Measurements from ENCODE around the gene CYCS. TPM values are rescaled to one million over a fixed set of nuclear protein-coding genes. Genes with fewer than 3 reads are reported as not detected.
A peak's percentile ranks its signal among the peaks of the same experiment; 100 is the strongest.
"Not testable (repeated sequence)": the region's sequence is repeated elsewhere in the genome, so short reads cannot be mapped to it uniquely, and the experiment has no call there.

Gene CYCS
- polyA plus RNA-seq, 3 donors: 156 to 166 (median 166) TPM

DNA sequence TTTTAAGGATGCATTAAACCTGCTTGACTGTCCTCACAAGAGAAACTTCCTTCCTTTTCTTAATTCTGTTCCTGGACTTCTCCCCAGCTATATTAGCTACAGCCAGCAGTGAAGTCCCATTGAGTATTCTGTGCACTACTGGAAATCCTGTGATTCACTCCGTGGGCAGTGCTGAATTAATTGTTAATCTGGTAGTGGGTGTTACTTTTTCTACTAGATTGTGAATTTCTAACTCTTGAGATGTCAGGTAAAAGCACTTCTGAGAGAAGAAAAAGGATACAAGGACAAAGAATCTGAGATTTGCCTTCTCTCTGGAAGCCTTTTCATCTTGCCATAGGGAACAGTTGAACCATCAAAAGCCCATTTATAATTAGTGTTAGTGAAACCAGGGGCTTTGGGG, 33.9 kb downstream of the CYCS start:
- no peak for DNase-seq (ENCODE audit: extremely low read depth in 1 of 11, low read depth in 9 of 11, low spot score in 4 of 11)

DNA sequence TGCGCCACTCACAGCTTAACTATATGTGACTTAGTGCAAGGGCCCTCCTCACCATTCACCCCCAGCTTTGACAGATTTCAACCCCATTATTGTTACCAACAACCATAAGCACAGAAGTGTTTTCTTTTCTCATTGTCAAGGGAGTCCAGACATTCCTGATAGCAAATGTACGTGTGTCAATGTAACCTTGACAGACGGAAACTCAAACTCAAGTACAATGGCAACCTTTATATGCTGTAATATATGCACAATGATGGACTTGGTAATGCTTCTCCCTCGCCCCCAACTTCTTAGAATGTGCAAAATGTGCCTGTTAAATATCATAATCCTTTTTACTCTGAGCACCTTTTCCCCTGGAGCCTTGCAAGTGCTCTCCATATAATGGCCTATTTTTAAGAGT, 34.7 kb downstream of the CYCS start:
- DNase-seq (ENCODE audit: extremely low read depth in 1 of 11, low read depth in 9 of 11, low spot score in 4 of 11): no peak

DNA sequence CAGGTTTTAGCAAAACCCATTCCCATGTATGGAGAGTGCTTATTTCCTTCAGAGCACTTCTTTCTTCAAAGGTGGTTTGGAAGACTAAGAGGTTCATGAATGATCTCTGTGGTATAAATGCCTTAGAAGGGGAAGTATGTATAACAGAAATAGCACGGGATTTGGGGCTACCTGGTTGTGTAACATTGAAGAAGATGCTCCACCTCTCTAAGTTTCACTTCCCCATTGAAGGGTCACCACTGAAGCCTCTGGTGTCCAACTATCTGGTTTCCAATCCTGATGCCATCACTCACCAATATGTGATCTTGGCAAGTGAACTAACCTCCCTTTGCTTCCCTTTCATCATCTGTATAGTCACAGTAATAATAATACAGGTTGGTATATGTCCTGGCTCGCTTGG, 37.2 kb downstream of the CYCS start:
- no peak for DNase-seq (ENCODE audit: extremely low read depth in 1 of 11, low read depth in 9 of 11, low spot score in 4 of 11)

DNA sequence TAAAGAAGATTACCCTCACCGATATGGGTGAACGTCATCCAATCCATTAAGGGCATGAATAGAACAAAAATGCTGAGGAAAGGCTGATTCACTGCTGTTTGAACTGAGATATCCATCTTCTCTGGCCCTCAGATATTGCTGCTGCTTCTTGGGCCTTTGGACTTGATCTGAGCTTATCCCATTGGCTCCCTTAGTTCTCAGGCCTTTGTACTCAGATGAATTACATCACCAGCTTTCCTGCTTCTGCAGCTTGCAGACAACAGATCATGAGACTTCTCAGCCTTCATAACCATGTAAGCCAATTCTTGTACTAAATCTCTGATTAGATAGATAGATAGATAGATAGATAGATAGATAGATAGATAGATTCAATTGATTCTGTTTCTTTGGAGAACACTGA, 40.2 kb downstream of the CYCS start:
- DNase-seq (ENCODE audit: extremely low read depth in 1 of 11, low read depth in 9 of 11, low spot score in 4 of 11): no peak

DNA sequence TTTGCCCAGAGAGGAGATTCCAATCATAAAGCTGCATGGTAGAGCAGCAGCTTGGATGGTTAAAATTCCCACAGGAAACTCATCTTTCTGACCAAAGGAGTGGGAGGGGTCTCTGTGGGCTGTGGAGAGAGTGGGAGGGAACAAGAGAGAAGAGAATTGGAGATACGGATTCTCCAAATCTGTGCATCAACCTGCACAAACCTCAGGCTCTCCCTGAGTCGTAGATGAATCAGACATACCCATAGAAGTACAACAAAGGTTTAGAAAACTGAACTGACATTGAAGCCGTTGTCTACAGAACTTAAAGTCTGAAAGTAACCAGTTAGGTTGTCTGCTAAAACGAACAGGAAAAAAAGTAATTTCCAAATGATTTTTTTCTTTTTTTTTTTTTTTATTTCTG, 41.9 kb downstream of the CYCS start:
- DNase-seq (ENCODE audit: extremely low read depth in 1 of 11, low read depth in 9 of 11, low spot score in 4 of 11): no peak

DNA sequence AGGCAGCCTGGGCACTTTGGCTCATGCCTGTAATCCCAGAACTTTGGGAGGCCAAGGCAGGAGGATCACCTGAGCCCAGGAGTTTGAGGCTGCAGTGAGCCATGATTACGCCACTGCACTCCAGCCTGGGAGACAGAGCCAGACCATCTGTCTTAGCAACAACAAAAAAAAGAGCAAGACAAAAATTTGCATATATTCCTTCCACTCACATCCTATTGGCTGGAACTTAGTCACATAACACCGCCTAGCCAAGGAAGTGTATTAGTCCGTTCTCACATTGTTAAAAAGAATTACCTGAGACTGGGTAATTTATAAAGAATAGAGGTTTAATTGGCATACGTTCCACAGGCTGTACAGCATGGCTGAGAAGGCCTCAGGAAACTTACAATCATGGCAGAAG, 43.0 kb downstream of the CYCS start:
- not testable (repeated sequence) for DNase-seq (ENCODE audit: extremely low read depth in 1 of 11, low read depth in 9 of 11, low spot score in 4 of 11)

DNA sequence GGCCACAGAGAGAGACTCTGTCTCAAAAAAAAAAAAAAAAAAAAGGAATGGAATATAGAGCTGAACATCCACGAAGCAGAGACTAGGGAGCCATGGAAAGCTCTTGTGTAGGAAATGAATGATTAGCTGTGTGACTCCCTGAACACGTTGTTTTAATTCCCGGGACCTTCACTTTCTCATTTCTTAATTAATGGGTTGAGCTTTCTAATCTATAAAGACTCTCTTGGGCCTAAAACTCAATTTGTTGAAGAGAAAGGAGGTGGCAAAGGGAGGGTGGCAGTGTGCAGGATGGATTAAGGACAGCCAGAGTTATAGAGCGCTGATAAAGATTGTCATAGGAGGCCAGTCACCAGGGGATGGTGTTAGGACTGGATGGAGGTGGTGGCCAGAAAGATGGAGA, 48.0 kb downstream of the CYCS start:
- DNase-seq (ENCODE audit: extremely low read depth in 1 of 11, low read depth in 9 of 11, low spot score in 4 of 11): no peak

DNA sequence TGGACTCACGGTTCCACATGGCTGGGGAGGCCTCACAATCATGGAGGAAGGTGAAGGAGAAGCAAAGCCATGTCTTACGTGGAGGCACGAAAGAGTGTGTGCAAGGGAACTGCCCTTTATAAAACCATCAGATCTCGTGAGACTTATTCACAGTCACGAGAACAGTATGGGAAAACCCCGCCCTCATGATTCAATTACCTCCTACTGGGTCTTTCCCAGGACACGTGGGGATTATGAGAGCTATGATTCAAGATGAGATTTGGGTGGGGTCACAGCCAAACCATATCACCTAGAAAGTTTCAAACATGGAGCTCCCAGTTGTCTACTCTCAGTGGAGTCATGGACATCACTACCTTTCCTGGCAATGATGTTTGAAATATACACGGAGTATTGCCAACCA, 49.6 kb downstream of the CYCS start:
- no peak for DNase-seq (ENCODE audit: extremely low read depth in 1 of 11, low read depth in 9 of 11, low spot score in 4 of 11)

DNA sequence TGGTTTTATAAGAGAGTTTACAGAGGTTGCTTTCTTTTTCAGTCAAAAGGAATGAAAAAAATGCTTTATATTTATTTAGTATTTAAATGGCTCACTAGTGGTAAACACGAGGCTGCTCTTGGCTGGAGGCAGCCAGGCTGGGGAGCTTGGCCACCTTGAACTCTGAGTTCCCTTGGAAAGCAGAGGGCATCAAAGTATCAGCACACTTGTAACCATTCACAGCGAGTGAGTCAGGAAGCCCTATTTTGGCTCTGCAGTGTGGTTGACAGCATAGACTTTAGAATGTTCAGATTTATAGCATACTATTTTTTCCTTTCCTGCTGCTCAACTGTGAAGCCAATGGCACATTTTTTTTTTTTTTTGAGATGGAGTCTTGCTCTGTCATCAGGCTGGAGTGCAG, 51.6 kb downstream of the CYCS start:
- peak in 2 of 11 donors; percentile 7 to 16 for DNase-seq (ENCODE audit: extremely low read depth in 1 of 11, low read depth in 9 of 11, low spot score in 4 of 11)

Other genes starting within 250 kb of the CYCS start
- 10 to 100 TPM; 14.3 to 30.2 (median 19.8) TPM for gene OSBPL3, start 145.1 kb downstream of the CYCS start, polyA plus RNA-seq (ENCODE audit: insufficient read length in 3 of 3)
- under 1 TPM in 1 of 3 donors, not detected in 2; 0.09 TPM for gene NPVF, start 103.2 kb upstream of the CYCS start, polyA plus RNA-seq (ENCODE audit: insufficient read length in 3 of 3)

All from renal cortex interstitium (tissue), 11 donors.